Lower leg skin (tissue), 4 donors: Measurements from ENCODE around the gene TULP3. TPM values are rescaled to one million over a fixed set of nuclear protein-coding genes. Genes with fewer than 3 reads are reported as not detected.

Experiments
- DNase-seq, 2 donors: peaks; one replicate each; pipeline ENCODE4 v3.0.0-alpha.2; 2019; ENCODE audit warnings: low spot score in 2 of 2
- H3K4me3 ChIP-seq: fragments of 200-600 bp; sonication (generic); 2 replicates; pipeline ENCODE4 v1.5.1; 2017; ENCODE audit warnings: mild to moderate bottlenecking, low read depth; ENCODE audit not compliant: poor library complexity, severe bottlenecking
- CTCF ChIP-seq, 3 donors: fragments of 450-650 bp; IDR thresholded peaks; one replicate each; pipeline ENCODE4 v1.5.1; 2016; ENCODE audit warnings: antibody characterized with exemption in 3 of 3, mild to moderate bottlenecking in 3 of 3, moderate library complexity in 2 of 3
- POLR2A ChIP-seq, 2 donors: fragments of 450-650 bp; IDR thresholded peaks; one replicate each; pipeline ENCODE4 v1.6.1; 2016 to 2017; ENCODE audit warnings: antibody characterized with exemption in 2 of 2, mild to moderate bottlenecking in 1 of 2, moderate library complexity in 1 of 2
- WGBS, 2 donors: methylation state at CpG; one replicate each; pipeline ENCODE4 v1.1.5; 2018; 5-methylcytosine and 5-hydroxymethylcytosine counted together
- intact Hi-C: fragments of 100-400 bp; cut with DNase I; formaldehyde crosslinking; loops from one replicate; pipeline ENCODE4 v1.15.0; 2023; ENCODE audit warnings: low total_unique reads
- total RNA-seq, 4 donors: library from RNA; depleted of rRNA; stranded (reverse); fragments of >200 nt; gene quantifications; one replicate each; pipeline ENCODE4 v1.1.0, GENCODE V29; 2016

Gene TULP3
- total RNA-seq, 4 donors from 2014 or later: 22.8 to 37.3 (median 27.5) TPM

DNA sequence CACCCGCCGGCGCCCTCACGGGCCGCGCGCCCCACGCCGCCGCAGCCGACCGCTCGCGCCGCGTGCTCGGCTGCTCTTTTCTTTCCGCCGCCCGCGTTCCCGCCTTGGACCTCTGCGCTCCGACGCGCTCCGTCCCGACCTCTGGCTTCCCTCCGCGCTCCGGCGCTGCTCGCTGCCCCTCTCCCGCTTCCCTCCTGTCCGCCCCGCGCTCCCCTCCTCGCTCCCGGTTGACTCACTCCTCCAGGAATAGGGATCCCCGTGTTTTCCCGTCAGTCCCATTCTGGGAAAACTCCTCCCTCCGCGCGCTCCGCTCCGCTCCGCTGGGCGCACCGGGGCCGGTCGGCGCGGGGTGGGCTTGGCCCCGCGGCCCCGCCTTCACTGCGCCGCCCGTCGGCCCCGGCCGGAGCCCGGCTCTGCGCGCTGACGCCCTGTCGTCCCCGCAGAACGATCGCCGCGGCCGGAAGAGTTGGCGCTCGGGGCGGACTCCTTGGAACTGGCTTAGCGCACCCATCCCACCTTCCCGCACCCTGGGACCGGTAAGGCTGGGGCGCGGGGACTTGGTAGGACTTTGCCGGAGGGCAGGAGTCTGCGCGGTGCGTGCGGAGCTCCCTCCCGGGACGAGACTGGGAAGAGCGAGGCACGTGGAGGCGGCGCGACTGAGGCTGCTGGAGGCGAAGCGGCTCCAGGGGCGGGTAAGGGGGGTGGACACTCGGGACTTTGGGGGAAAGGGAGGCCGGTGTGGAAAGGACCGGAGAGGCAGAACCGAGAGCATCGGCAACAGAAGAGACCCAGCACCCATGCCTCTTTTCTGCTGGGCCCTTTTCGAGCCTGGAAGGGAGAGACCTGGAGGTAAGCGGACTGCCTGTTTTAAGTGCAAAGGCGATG is 69.1 kb downstream of the TULP3 start:
- intact Hi-C loops: no loop called here
- 3% methylated on average over 57 to 87 of the region's 104 CpGs for WGBS, 2 donors
- peak in 1 of 2 donors; percentile 89 for DNase-seq
- peak overlapping the region; percentile 45 for H3K4me3 ChIP-seq
- no peak for TF ChIP-seq POLR2A (IDR thresholded peaks at IDR 0.05)
- TF ChIP-seq CTCF (IDR thresholded peaks at IDR 0.05): no peak

DNA sequence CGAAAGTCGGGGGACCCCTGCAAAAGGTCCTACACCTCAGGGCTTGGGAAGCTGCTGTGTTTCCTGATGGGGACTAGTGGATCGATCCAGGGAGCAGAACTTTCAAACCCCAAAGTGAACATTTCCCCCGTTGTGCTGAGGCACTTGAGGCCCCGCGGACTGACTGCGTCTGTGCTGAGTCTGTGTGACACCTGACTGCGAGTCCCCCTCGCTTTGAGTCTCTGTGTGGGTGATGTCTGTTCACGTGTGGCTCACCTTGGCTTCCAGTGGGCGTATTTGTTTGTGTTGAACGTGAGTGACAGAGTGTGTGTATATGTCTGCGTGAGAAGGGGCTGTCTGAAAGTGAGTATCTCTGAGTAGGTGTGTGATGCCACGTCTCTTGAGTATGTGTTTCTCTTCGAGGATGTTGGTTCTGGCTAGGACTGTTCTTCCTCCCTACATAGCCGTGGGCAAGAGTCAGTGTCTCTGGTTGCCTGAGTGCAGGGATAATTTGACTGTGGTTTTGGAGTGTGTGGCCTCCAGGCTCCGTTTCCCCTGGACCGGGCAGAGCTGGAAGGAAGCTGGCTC is 69.8 kb downstream of the TULP3 start:
- no peak for DNase-seq
- WGBS, 2 donors: 17 to 23% methylated on average over 17 to 18 of the region's 18 CpGs
- no peak overlapping the region for H3K4me3 ChIP-seq
- TF ChIP-seq CTCF (IDR thresholded peaks at IDR 0.05): no peak
- TF ChIP-seq POLR2A (IDR thresholded peaks at IDR 0.05): no peak
- intact Hi-C loops: no loop called here

DNA sequence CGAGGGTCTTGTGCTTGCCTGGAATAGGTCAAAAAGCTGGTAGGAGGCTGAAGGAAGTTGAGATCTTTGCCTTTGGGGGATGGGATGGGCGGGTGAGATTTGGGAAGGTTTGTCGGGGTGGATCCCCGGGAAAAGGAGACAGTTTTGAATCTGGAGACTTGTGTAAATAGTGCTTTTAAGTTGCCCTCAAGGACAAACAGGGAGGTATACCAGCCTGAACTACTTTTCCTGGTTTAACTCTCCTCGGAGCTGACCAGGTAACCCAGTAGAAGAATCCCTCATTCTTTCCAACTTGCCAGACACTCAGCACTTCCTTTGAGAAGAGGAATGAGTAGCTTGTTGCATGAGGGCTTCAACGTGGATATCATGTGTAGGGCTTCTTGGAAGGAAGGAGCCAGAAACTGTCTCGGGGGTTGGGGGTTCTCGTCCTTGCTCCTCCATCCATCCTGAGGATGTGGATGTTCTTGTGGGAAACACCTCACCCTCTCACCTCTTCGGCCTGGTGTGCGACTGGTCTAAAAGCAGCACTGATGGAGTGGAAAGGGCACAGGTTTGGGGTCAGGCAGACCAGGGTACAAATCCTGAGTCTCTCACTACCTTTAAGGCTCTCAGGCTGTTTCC is 70.4 kb downstream of the TULP3 start:
- no peak for DNase-seq
- 60 to 62% methylated on average over 10 of the region's 10 CpGs for WGBS, 2 donors
- H3K4me3 ChIP-seq: no peak overlapping the region
- TF ChIP-seq POLR2A (IDR thresholded peaks at IDR 0.05) (no peak), CTCF (IDR thresholded peaks at IDR 0.05) (no peak)
- intact Hi-C loops: no loop called here

GRCh38 chr12:2961705-2962104 is 71.0 kb downstream of the TULP3 start:
- TF ChIP-seq CTCF (IDR thresholded peaks at IDR 0.05): no peak
- no peak for TF ChIP-seq POLR2A (IDR thresholded peaks at IDR 0.05)
- intact Hi-C loops: no loop called here
- no peak overlapping the region for H3K4me3 ChIP-seq
- DNase-seq: no peak
- WGBS, 2 donors: 78 to 90% methylated on average over 5 of the region's 5 CpGs

- DNase-seq: no peak
- intact Hi-C loops: no loop called here
- WGBS, 2 donors: 56 to 67% methylated on average over 9 of the region's 9 CpGs
- no peak overlapping the region for H3K4me3 ChIP-seq
- TF ChIP-seq CTCF (IDR thresholded peaks at IDR 0.05): no peak
- TF ChIP-seq POLR2A (IDR thresholded peaks at IDR 0.05): no peak
Measured at GRCh38 chr12:2963154-2963759, 72.6 kb downstream of the TULP3 start.
